ENCODE results near the gene ZC3H7A.

The ZC3H7A gene

DNA sequence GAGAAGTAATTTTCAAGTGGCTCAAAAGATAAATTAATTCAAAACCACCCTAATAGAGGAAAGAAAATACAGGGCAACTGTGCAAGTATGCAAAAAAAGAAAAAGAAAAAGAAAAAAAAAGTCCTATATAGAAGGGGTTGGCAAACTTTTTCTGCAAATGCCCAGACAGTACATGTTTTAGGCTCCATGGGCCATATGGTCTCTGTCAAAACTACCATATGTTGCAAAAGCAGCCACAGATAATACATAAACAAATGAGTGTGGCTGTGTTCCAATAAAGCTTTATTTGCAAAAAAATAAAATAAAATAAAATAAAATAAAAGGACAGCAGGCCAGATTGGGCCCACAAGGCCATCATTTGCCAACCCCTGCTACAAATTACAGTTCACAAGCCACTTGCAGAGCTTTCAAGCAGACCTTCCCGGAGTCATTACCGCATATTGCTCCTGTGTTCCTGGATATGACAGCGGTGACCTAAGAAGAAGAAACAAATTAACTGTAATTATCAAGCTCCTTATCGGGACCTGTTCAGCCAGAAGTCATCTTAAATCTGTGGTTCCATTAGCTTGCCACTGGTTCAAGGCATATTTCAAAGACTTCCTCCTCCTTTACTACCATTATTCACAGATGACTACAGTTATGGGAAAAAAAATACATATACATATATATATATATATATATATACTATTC lies 15.9 kb downstream of the ZC3H7A start:
- H3K36me3 ChIP-seq (ENCODE audit: control insufficient read depth, insufficient read depth, low read length): no peaks in the 10 kb centered on the region
- peaks cover 9% of the 10 kb centered on the region for H3K79me1 ChIP-seq (ENCODE audit: low read length)
- DNase-seq: no peak
- no peak overlapping the region for H3K9ac ChIP-seq (ENCODE audit: low read length)
- no peak overlapping the region for H3K27ac ChIP-seq (ENCODE audit: low read depth, low read length)
- H3K4ac ChIP-seq (ENCODE audit: low read depth, low read length): no peak overlapping the region
- H3K4me1 ChIP-seq (ENCODE audit: control insufficient read depth, low read depth, low read length): peaks cover 2% of the 10 kb centered on the region
- no peak overlapping the region for H2BK15ac ChIP-seq (replicated peaks; ENCODE audit: low read depth)
- no peak overlapping the region for H3K4me3 ChIP-seq (ENCODE audit: low read length)
- WGBS (ENCODE audit: extremely low coverage, insufficient coverage, low lambda C conversion rate): no CpG with 5 or more reads among the region's 4 CpGs
- H3K56ac ChIP-seq (ENCODE audit: low read length): no peak overlapping the region
- H3K4me2 ChIP-seq (ENCODE audit: low read length): no peak overlapping the region
- H3K27me3 ChIP-seq (ENCODE audit: insufficient read depth, low read length, poor library complexity): no peaks in the 10 kb centered on the region
- H3K23ac ChIP-seq (ENCODE audit: low read length): no peak overlapping the region
- peaks cover 15% of the 10 kb centered on the region for H3K79me2 ChIP-seq (ENCODE audit: control insufficient read depth, insufficient read depth, low read length)
- no peak overlapping the region for H4K8ac ChIP-seq (ENCODE audit: low read depth, low read length)
- no peak overlapping the region for H3K18ac ChIP-seq (ENCODE audit: low read length)
- H2BK5ac ChIP-seq (ENCODE audit: low read length): no peak overlapping the region
- no peak overlapping the region for H4K5ac ChIP-seq (ENCODE audit: low read length)
- no peak overlapping the region for H2AK5ac ChIP-seq (ENCODE audit: low read length)
- no peak overlapping the region for H2BK120ac ChIP-seq (ENCODE audit: low read depth, low read length)

DNA sequence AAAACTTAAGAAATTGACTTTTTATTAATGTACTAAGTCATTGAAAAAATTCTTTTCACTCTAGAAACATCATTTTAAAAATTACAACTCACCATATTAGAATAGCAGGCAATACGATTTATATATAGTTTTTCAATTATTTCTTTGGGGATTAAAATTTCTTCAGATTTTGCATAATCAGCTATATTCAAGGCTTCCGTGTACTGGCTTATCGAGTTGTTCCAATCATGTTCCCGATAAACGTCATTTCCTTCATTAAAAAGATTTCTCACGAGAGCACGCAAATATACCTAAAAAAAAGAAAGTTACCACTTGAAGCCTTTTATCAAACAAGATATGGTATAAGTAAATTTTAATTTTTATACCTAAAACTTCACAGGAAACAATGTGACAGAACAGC lies 18.0 kb downstream of the ZC3H7A start:
- H2BK120ac ChIP-seq (ENCODE audit: low read depth, low read length): no peak overlapping the region
- H3K18ac ChIP-seq (ENCODE audit: low read length): no peak overlapping the region
- H3K9ac ChIP-seq (ENCODE audit: low read length): no peak overlapping the region
- no peak overlapping the region for H3K4me3 ChIP-seq (ENCODE audit: low read length)
- peaks cover 2% of the 10 kb centered on the region for H3K36me3 ChIP-seq (ENCODE audit: control insufficient read depth, insufficient read depth, low read length)
- no peak for DNase-seq
- no peak overlapping the region for H3K4me2 ChIP-seq (ENCODE audit: low read length)
- H3K23ac ChIP-seq (ENCODE audit: low read length): no peak overlapping the region
- H3K4me1 ChIP-seq (ENCODE audit: control insufficient read depth, low read depth, low read length): peaks cover 2% of the 10 kb centered on the region
- no peak overlapping the region for H4K5ac ChIP-seq (ENCODE audit: low read length)
- 100% methylated on average over 1 of the region's 7 CpGs for whole genome bisulfite sequencing (ENCODE audit: extremely low coverage, insufficient coverage, low lambda C conversion rate)
- H4K8ac ChIP-seq (ENCODE audit: low read depth, low read length): no peak overlapping the region
- H3K27me3 ChIP-seq (ENCODE audit: insufficient read depth, low read length, poor library complexity): no peaks in the 10 kb centered on the region
- H3K4ac ChIP-seq (ENCODE audit: low read depth, low read length): no peak overlapping the region
- H2AK5ac ChIP-seq (ENCODE audit: low read length): no peak overlapping the region
- H2BK5ac ChIP-seq (ENCODE audit: low read length): no peak overlapping the region
- peaks cover 12% of the 10 kb centered on the region for H3K79me2 ChIP-seq (ENCODE audit: control insufficient read depth, insufficient read depth, low read length)
- no peak overlapping the region for H2BK15ac ChIP-seq (replicated peaks; ENCODE audit: low read depth)
- H3K27ac ChIP-seq (ENCODE audit: low read depth, low read length): no peak overlapping the region
- no peak overlapping the region for H3K56ac ChIP-seq (ENCODE audit: low read length)
- H3K79me1 ChIP-seq (ENCODE audit: low read length): peaks cover 9% of the 10 kb centered on the region

DNA sequence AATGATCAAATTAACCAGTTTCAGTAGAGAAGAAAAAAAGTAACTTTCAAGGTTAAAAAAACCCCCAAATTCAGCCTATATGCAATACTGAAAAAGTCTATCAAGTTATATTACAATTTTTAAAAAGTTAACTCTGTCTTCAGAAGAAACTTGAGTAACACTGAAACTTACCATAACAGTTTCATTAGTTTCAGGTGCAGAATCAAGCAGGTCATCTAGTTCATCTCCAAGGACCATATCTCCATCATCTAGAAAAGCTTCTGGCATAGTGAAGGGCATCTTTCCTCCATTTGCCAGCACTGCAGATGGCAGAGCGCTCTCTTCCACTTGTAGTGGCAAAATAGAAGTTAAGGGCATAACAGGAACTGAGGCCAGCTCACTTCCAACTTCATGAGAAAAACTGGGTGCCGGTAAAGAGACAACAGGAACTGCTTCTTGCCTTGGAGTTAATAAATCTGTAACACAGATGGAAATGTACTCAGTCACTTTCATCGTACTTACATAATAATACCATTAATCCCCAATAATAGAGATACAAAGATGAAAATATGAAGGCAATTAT lies 22.9 kb downstream of the ZC3H7A start:
- Histone ChIP-seq H2BK15ac (replicated peaks; ENCODE audit: low read depth) (no peak overlapping the region), H3K9ac (ENCODE audit: low read length) (no peak overlapping the region), H4K5ac (ENCODE audit: low read length) (no peak overlapping the region), H3K56ac (ENCODE audit: low read length) (no peak overlapping the region), H4K8ac (ENCODE audit: low read depth, low read length) (no peak overlapping the region), H3K4me3 (ENCODE audit: low read length) (no peak overlapping the region), H3K4ac (ENCODE audit: low read depth, low read length) (no peak overlapping the region), H3K4me2 (ENCODE audit: low read length) (no peak overlapping the region), H2BK120ac (ENCODE audit: low read depth, low read length) (no peak overlapping the region), H2AK5ac (ENCODE audit: low read length) (no peak overlapping the region), H3K79me2 (ENCODE audit: control insufficient read depth, insufficient read depth, low read length) (no peaks in the 10 kb centered on the region), H3K27ac (ENCODE audit: low read depth, low read length) (no peak overlapping the region), H3K23ac (ENCODE audit: low read length) (no peak overlapping the region), H3K4me1 (ENCODE audit: control insufficient read depth, low read depth, low read length) (no peaks in the 10 kb centered on the region), H3K27me3 (ENCODE audit: insufficient read depth, low read length, poor library complexity) (no peaks in the 10 kb centered on the region), H3K79me1 (ENCODE audit: low read length) (no peaks in the 10 kb centered on the region), H3K36me3 (ENCODE audit: control insufficient read depth, insufficient read depth, low read length) (peaks cover 4% of the 10 kb centered on the region), H2BK5ac (ENCODE audit: low read length) (no peak overlapping the region), H3K18ac (ENCODE audit: low read length) (no peak overlapping the region)
- DNase-seq: no peak
- no CpG with 5 or more reads among the region's 3 CpGs for WGBS (ENCODE audit: extremely low coverage, insufficient coverage, low lambda C conversion rate)

DNA sequence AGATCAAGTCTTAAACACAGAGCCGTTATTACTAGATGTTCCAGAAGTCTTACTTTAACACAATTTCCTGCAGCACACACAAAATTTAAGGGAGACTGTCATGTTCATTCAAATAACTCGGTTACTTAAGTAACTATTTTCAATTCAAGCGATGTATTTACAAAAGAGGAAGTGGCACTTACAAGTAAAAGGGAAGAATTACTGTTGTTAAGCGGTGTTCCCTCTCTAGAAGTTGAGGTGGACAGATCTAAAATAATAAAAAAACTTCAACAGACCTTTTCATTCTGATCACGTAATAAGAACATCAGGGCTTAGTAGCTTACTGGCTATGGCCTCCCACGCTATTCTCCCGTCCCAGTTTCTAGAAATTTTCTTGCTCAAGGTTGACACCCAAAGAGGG lies 28.2 kb downstream of the ZC3H7A start:
- no peak overlapping the region for H3K9ac ChIP-seq (ENCODE audit: low read length)
- peaks cover 4% of the 10 kb centered on the region for H3K36me3 ChIP-seq (ENCODE audit: control insufficient read depth, insufficient read depth, low read length)
- no CpG with 5 or more reads among the region's 7 CpGs for WGBS (ENCODE audit: extremely low coverage, insufficient coverage, low lambda C conversion rate)
- H3K4ac ChIP-seq (ENCODE audit: low read depth, low read length): no peak overlapping the region
- no peaks in the 10 kb centered on the region for H3K79me1 ChIP-seq (ENCODE audit: low read length)
- no peak overlapping the region for H3K4me3 ChIP-seq (ENCODE audit: low read length)
- H3K56ac ChIP-seq (ENCODE audit: low read length): no peak overlapping the region
- no peak overlapping the region for H2BK5ac ChIP-seq (ENCODE audit: low read length)
- H2BK15ac ChIP-seq (replicated peaks; ENCODE audit: low read depth): no peak overlapping the region
- H4K5ac ChIP-seq (ENCODE audit: low read length): no peak overlapping the region
- no peak overlapping the region for H4K8ac ChIP-seq (ENCODE audit: low read depth, low read length)
- no peak overlapping the region for H3K4me2 ChIP-seq (ENCODE audit: low read length)
- H3K27me3 ChIP-seq (ENCODE audit: insufficient read depth, low read length, poor library complexity): no peaks in the 10 kb centered on the region
- no peaks in the 10 kb centered on the region for H3K4me1 ChIP-seq (ENCODE audit: control insufficient read depth, low read depth, low read length)
- no peak overlapping the region for H2BK120ac ChIP-seq (ENCODE audit: low read depth, low read length)
- no peak overlapping the region for H3K18ac ChIP-seq (ENCODE audit: low read length)
- no peak for DNase-seq
- no peak overlapping the region for H2AK5ac ChIP-seq (ENCODE audit: low read length)
- H3K27ac ChIP-seq (ENCODE audit: low read depth, low read length): no peak overlapping the region
- H3K23ac ChIP-seq (ENCODE audit: low read length): no peak overlapping the region
- H3K79me2 ChIP-seq (ENCODE audit: control insufficient read depth, insufficient read depth, low read length): no peaks in the 10 kb centered on the region

DNA sequence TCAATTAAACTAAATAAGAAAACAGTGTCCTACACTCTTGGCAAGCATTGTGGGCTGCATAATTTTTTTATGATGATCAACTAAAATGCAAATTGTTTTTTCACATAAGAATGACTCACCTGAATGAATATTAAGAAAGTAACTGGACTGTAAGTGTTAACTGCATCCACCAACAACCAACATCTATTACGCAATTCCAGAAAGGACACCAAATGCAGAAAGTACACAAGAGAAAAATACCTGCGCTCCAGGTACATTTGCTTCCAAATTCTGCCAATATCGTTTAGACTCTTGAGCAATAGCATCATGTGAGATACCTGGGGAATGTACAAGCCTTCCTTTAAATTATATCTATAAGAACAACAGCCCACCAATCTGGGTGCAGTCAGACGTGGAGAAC lies 34.6 kb downstream of the ZC3H7A start:
- H3K79me1 ChIP-seq (ENCODE audit: low read length): no peaks in the 10 kb centered on the region
- no peak overlapping the region for H4K5ac ChIP-seq (ENCODE audit: low read length)
- H3K4me3 ChIP-seq (ENCODE audit: low read length): no peak overlapping the region
- no peak overlapping the region for H2BK5ac ChIP-seq (ENCODE audit: low read length)
- H4K8ac ChIP-seq (ENCODE audit: low read depth, low read length): no peak overlapping the region
- peaks cover 14% of the 10 kb centered on the region for H3K36me3 ChIP-seq (ENCODE audit: control insufficient read depth, insufficient read depth, low read length)
- H3K4me1 ChIP-seq (ENCODE audit: control insufficient read depth, low read depth, low read length): no peaks in the 10 kb centered on the region
- H3K9ac ChIP-seq (ENCODE audit: low read length): no peak overlapping the region
- no peak overlapping the region for H3K27ac ChIP-seq (ENCODE audit: low read depth, low read length)
- no peak for DNase-seq
- no peak overlapping the region for H2BK15ac ChIP-seq (replicated peaks; ENCODE audit: low read depth)
- no peak overlapping the region for H3K4ac ChIP-seq (ENCODE audit: low read depth, low read length)
- no peak overlapping the region for H3K18ac ChIP-seq (ENCODE audit: low read length)
- H3K56ac ChIP-seq (ENCODE audit: low read length): no peak overlapping the region
- no peak overlapping the region for H3K4me2 ChIP-seq (ENCODE audit: low read length)
- no peaks in the 10 kb centered on the region for H3K79me2 ChIP-seq (ENCODE audit: control insufficient read depth, insufficient read depth, low read length)
- no peak overlapping the region for H3K23ac ChIP-seq (ENCODE audit: low read length)
- WGBS (ENCODE audit: extremely low coverage, insufficient coverage, low lambda C conversion rate): no CpG with 5 or more reads among the region's 4 CpGs
- H2BK120ac ChIP-seq (ENCODE audit: low read depth, low read length): no peak overlapping the region
- H2AK5ac ChIP-seq (ENCODE audit: low read length): no peak overlapping the region
- no peaks in the 10 kb centered on the region for H3K27me3 ChIP-seq (ENCODE audit: insufficient read depth, low read length, poor library complexity)

DNA sequence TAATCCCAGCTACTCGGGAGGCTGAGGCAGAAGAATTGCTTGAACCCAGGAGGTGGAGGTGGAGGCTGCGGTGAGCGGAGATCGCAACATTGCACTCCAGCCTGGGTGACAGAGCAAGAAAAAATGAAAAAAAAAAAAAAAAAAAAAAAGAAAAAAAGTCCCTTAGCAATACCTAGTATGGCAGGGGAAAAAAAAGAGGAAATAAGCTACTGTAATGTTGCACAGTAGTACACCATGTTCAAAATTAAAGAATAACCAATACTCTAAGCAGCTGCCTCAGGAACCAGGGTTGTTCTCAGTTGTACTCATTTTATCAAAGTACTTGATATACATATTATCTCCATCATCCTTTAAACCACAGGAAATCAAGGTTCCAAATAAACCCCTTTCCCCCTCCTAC lies 37.1 kb downstream of the ZC3H7A start:
- Histone ChIP-seq H3K27me3 (ENCODE audit: insufficient read depth, low read length, poor library complexity) (no peaks in the 10 kb centered on the region), H3K79me2 (ENCODE audit: control insufficient read depth, insufficient read depth, low read length) (no peaks in the 10 kb centered on the region), H2BK15ac (replicated peaks; ENCODE audit: low read depth) (no peak overlapping the region), H3K56ac (ENCODE audit: low read length) (no peak overlapping the region), H3K27ac (ENCODE audit: low read depth, low read length) (no peak overlapping the region), H3K79me1 (ENCODE audit: low read length) (no peaks in the 10 kb centered on the region), H4K5ac (ENCODE audit: low read length) (no peak overlapping the region), H3K4me3 (ENCODE audit: low read length) (no peak overlapping the region), H3K4ac (ENCODE audit: low read depth, low read length) (no peak overlapping the region), H3K36me3 (ENCODE audit: control insufficient read depth, insufficient read depth, low read length) (peaks cover 18% of the 10 kb centered on the region), H4K8ac (ENCODE audit: low read depth, low read length) (no peak overlapping the region), H3K4me1 (ENCODE audit: control insufficient read depth, low read depth, low read length) (no peaks in the 10 kb centered on the region), H3K23ac (ENCODE audit: low read length) (no peak overlapping the region), H3K4me2 (ENCODE audit: low read length) (no peak overlapping the region), H3K18ac (ENCODE audit: low read length) (no peak overlapping the region), H2BK5ac (ENCODE audit: low read length) (no peak overlapping the region), H3K9ac (ENCODE audit: low read length) (no peak overlapping the region), H2BK120ac (ENCODE audit: low read depth, low read length) (no peak overlapping the region), H2AK5ac (ENCODE audit: low read length) (no peak overlapping the region)
- no peak for DNase-seq
- no CpG with 5 or more reads among the region's 4 CpGs for WGBS (ENCODE audit: extremely low coverage, insufficient coverage, low lambda C conversion rate)

All from mesendoderm (in vitro differentiated cells).